NB4 (cell line): ENCODE results near the gene PHACTR1.

Source experiments
- POLR2A ChIP-seq: IDR thresholded peaks from 2 replicates; pipeline ENCODE4 v1.6.1; 2011; ENCODE audit warnings: mild to moderate bottlenecking; ENCODE audit not compliant: insufficient read length; ENCODE audit errors: extremely low read depth
- TF ChIP-seq, protein P1 (sequence below): IDR thresholded peaks from one replicate; pipeline ENCODE4 v1.5.1; 2012; ENCODE audit warnings: low read depth, low read length
- TF ChIP-seq, protein P2 (sequence below): IDR thresholded peaks from 2 replicates; pipeline ENCODE4 v1.6.1; 2011; ENCODE audit warnings: low read depth, low read length

DNA sequence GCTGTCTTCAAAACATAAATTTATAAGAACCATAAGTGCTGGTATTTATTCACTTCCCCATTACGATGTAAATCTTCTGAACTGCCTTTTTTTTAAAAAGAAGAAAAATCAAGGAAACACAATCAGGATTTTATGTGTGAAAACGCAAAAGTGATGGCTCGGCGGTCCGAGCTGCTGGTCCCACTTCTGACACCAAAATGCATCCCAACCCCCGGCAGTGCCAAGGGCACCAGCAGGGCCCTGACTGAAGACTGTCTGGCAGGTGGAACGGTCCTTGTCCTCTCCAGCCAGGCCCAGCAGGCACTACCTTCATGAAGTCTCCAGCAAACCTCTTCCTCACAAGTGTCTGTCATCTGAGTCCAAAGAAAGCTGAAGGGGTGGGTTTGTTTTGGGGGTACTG, 570.5 kb downstream of the PHACTR1 start:
- TF ChIP-seq, protein P1, sequence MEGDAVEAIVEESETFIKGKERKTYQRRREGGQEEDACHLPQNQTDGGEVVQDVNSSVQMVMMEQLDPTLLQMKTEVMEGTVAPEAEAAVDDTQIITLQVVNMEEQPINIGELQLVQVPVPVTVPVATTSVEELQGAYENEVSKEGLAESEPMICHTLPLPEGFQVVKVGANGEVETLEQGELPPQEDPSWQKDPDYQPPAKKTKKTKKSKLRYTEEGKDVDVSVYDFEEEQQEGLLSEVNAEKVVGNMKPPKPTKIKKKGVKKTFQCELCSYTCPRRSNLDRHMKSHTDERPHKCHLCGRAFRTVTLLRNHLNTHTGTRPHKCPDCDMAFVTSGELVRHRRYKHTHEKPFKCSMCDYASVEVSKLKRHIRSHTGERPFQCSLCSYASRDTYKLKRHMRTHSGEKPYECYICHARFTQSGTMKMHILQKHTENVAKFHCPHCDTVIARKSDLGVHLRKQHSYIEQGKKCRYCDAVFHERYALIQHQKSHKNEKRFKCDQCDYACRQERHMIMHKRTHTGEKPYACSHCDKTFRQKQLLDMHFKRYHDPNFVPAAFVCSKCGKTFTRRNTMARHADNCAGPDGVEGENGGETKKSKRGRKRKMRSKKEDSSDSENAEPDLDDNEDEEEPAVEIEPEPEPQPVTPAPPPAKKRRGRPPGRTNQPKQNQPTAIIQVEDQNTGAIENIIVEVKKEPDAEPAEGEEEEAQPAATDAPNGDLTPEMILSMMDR: no peak
- TF ChIP-seq, protein P2, sequence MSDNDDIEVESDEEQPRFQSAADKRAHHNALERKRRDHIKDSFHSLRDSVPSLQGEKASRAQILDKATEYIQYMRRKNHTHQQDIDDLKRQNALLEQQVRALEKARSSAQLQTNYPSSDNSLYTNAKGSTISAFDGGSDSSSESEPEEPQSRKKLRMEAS: no peak
- TF ChIP-seq POLR2A: no peak
